ENCODE measurements around the gene KLK7.
"Not testable (repeated sequence)": the region's sequence is repeated elsewhere in the genome, so short reads cannot be mapped to it uniquely, and the experiment has no call there.

The KLK7 gene

GRCh38 chr19:51010066-51010795 lies 26.5 kb upstream of the KLK7 start:
- DNase-seq = no peak

DNA sequence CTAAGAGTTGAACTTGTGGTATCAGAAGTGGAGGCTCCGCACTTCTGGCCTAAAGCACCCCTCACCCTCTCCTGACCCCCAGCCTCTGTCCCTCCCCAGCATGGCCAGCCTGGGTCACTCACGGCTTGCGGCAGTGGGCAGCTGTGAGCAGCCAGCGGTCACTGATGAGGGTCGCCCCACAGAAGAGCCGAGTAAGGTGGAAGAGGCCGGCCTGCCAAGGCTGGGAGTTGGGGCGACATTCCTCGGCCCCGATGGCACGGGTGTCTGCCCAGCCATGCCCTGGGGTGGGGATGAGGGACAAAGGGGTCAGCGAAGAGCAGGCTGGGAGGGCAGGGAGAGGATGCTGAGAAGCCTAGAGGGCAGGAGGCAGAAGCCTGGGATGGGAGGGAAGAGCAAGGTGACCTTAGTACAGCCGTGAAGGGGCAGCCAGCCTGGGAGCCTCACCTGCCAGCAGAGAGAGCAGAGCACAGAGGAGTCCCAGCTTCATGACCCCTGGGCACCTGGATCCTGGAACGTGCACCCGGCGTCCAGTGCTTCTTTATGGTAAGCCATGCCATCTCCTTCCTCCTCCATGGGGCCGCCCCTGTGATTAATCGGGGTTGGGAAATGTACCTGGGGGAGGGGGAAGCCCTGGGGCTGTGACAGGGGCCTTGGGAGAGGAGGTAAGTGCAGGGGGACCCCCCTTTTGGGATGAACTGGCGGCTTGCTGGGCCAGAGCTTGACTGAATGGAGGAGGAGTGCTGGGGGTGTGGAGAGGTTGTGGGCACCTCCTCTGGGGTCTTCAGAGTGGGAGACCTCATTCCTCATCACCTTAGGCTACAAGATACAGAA lies 25.6 kb upstream of the KLK7 start:
- DNase-seq = no peak

- no peak for DNase-seq
Measured at GRCh38 chr19:51007488-51007887, 23.8 kb upstream of the KLK7 start.

DNA sequence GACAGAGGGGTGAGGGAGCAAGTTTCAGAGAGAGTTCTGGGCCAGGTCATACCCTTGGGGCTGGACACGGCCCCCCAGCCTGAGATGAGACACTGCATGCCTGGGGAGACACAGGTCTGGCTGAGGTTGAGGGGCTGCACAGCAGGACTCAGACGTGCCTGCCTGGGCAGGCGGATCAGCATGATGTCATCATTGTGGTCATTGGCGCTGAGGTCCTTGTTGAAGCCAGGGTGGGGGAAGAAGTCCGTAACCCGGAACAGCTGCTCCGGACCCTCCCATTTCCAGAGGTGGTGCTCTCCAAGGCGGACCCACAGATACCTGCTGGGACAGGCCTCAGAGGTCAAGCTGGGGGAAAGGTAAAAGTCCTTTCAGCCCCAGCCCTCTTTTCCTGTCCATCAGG lies 22.7 kb upstream of the KLK7 start:
- no peak for DNase-seq

- no peak for DNase-seq
Measured at GRCh38 chr19:51005248-51005647, 21.5 kb upstream of the KLK7 start.

DNA sequence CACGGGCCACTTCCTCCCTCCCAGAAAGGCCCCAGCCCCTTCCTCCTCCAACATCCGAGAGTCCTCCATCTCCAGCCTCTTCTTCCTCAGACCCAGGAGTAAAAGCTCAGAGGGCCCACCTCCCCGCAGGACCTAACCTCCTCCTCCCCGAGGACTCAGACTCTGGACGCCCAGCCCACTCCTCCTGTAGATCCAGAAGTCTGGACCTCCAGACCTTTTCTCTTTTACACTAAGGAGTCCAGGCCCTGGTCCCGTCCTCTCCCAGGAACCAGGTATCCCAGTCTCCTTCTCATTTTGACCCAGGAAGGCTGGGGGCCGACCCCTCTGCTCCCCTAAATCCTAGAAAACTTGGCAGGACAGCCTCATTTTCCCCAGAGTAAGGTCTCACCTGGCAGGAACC lies 19.6 kb upstream of the KLK7 start:
- no peak for DNase-seq

DNA sequence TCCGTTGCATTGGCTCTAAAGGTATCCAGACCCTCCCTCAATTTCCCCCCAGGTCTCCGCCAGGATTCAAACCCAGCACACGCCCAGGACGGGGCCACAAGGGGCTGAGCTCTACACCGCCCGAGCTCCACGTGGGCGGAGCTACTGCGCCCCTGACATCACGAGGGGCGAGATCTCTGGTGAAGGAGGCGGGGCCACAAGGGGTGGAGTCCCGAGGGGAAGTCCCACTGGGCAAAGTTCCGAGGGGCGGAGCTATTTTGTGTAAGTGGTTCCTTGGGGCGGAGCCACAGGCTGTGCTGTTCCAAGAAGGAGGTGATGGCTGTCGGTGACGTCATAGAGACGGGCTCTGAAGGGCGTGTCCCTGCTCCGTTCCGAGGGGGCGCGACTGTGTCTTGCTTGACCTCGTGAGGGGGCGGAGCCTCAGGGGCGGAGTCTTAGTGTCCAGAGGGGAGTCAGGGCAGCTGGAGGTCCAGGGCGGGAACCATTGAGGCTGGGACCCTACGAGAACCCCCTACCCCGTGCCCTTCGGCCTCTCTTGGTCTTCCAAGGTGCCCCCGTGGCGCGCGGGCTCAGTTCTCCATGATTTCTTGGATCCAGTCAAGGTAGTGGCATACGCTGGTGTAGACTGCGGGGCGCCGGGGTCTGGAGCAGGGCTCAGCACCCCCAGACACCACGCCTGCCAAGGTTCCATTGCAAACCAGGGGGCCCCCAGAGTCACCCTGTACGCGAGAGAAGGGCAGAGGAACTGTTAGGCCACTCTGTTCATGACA lies 19.0 kb upstream of the KLK7 start:
- DNase-seq = no peak

DNA sequence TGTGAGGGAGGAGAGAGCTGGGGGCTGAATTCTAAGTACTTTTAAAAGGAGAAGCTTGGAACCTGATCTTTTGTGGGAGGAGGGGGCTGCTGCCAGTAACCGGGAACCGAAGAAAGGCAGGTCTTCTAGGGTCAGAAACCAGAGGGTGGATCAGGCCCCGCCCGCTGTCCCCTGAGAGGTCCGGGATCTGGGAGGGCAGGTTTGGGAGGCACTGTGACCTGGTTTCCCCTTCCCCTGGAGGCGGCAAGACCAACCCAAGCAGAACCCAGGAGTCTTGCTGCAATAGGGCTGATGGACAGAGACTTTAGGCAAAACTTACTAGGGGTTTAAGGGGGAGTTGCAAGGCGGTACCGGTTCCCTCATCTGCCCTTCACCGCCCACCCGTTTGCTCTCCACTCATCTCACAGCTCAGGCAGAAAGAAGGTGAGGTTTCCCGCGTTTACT lies 18.4 kb upstream of the KLK7 start:
- no peak for DNase-seq

DNA sequence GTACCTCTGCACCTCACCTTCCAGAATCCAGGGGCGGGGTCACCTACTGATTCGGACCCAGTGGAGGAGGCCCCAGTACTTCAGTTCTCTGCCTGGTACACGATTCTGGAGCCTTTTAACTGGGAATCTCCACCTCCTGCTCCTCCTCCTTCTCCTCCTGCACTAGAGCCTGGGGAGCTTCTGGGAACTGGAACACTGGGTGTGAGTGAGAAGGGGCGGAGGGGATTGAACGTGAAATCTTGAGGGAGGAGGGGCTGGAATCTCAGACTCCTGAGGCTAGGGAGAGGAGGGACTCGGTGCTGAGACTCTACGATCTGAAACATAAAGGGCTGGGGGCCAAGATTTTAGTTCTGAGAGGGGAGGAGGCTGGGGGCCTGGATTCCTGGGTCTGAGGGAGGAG lies 17.8 kb upstream of the KLK7 start, which contains the start of gene KLK8:
Gene KLK8, minus strand, starts transcription at position 90 of the 400 bp plus-strand sequence. CDS start 437 bp downstream, outside the sequence.
- no peak for DNase-seq

DNA sequence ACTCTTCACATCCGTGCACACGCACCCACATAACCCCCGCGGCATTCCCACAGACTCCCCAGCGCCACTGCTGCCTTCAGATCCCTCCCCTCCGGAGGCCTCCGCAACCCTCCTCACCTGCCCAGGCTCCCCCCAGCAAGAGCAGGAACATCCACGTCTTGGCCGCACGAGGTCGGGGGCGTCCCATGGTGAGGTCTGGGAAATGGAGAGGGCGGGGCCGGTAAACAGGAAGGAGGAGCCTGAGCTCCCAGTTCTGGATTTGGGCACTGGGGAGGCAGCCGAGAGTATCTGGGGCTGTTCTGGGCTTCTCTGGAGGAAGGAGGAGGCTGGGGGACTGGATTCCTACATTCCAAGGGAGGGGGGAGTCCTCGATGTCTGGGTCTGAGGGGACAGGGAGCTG lies 17.3 kb upstream of the KLK7 start:
- no peak for DNase-seq

GRCh38 chr19:51000426-51000825 lies 16.7 kb upstream of the KLK7 start:
- DNase-seq = no peak

DNA sequence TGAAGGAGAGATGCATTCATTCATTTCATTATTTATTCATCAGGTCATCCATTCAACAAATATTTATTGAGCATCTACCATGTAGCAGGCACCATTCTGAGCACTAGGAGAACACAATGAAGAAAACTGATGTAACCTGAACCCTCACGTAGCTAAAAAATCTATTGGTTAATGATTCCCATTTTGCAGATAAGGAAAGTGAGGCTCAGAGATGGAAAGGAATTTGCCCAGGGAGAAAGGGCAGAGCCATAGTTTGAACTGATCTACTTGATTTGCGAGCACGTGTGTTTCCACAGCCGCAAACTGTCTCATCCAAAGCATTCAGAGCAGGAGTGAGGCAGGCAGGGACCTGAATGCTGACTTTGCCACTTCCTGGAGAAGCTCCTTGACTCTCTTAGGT lies 15.0 kb upstream of the KLK7 start:
- no peak for DNase-seq

- no peak for DNase-seq
Measured at GRCh38 chr19:50998061-50998460, 14.3 kb upstream of the KLK7 start.

- no peak for DNase-seq
Measured at GRCh38 chr19:50994129-50994528, 10.4 kb upstream of the KLK7 start.

- DNase-seq = no peak
Measured at GRCh38 chr19:50992666-50993035, 8.9 kb upstream of the KLK7 start.

- not testable (repeated sequence) for DNase-seq
Measured at GRCh38 chr19:50984416-50984815, 699 bp upstream of the KLK7 start.

GRCh38 chr19:50982186-50982585 lies 1.5 kb downstream of the KLK7 start:
- no peak for DNase-seq

- DNase-seq = no peak
Measured at GRCh38 chr19:50981587-50982146, 2.0 kb downstream of the KLK7 start.

- DNase-seq = no peak
Measured at GRCh38 chr19:50980208-50980607, 3.5 kb downstream of the KLK7 start.

GRCh38 chr19:50979758-50980157 lies 4.0 kb downstream of the KLK7 start:
- no peak for DNase-seq

GRCh38 chr19:50978772-50979390 lies 4.8 kb downstream of the KLK7 start:
- DNase-seq = no peak

DNA sequence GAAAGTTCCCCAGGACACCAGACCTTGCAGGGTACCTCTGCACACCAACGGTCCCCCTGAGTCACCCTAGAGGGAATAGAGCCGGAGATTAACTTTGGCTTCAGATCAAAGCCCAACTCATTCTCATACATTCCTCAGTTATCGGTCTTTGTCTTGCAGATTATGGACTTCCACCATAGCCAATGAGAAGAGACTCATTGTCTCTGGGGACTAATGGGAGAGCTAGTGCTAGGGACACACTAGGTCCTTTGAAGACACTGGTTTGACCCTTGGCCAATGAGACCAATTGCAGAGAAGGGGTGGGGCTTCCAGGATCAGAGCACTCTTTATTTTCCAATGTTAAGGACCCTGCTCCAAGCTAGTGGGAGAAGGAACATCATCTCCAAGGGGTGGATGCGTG lies 6.1 kb downstream of the KLK7 start:
- DNase-seq = no peak

GRCh38 chr19:50975766-50976165 lies 8.0 kb downstream of the KLK7 start:
- no peak for DNase-seq
